Lower lobe of right lung (tissue), 2 donors: ENCODE measurements around the gene AIP. TPM values are rescaled to one million over a fixed set of nuclear protein-coding genes. Genes with fewer than 3 reads are reported as not detected.
"Not testable (repeated sequence)": the region's sequence is repeated elsewhere in the genome, so short reads cannot be mapped to it uniquely, and the experiment has no call there.

Experiments
- ATAC-seq, 2 donors: fragments of 200-7000 bp; cut with Tn5 transposase; one replicate each; pipeline ENCODE4 v1.9.1; 2020 to 2022; ENCODE audit warnings: mild to moderate bottlenecking in 2 of 2, moderate library complexity in 2 of 2
- DNase-seq: peaks from one replicate; pipeline ENCODE4 v3.0.0-alpha.2; 2020
- H3K27ac ChIP-seq: fragments of 200-600 bp; one replicate; pipeline ENCODE4 v1.8.0; 2022
- H3K27me3 ChIP-seq: fragments of 200-600 bp; one replicate; pipeline ENCODE4 v1.8.0; 2022; ENCODE audit warnings: low read depth
- H3K36me3 ChIP-seq: fragments of 200-600 bp; one replicate; pipeline ENCODE4 v1.8.0; 2022; ENCODE audit warnings: mild to moderate bottlenecking
- H3K4me1 ChIP-seq: fragments of 200-600 bp; one replicate; pipeline ENCODE4 v1.8.0; 2022
- H3K4me3 ChIP-seq: fragments of 200-600 bp; one replicate; pipeline ENCODE4 v1.8.0; 2022; ENCODE audit warnings: mild to moderate bottlenecking
- H3K9me3 ChIP-seq: fragments of 200-600 bp; one replicate; pipeline ENCODE4 v1.8.0; 2022
- CTCF ChIP-seq: fragments of 200-600 bp; IDR thresholded peaks from one replicate; pipeline ENCODE4 v1.8.0; 2022; ENCODE audit warnings: antibody characterized with exemption, mild to moderate bottlenecking
- intact Hi-C: fragments of 100-400 bp; cut with DNase I; formaldehyde crosslinking; loops from one replicate; pipeline ENCODE4 v1.11.0; 2022
- total RNA-seq: library from RNA; stranded (reverse); fragmentation: NEBNext Ultra II Directional; extraction: Animal tissue kit (Norgen Biotek cat#: 25700); gene quantifications from one replicate; pipeline ENCODE4 v1.2.1, GENCODE V29; 2021
- donor health status: DM: no; HTN: yes; CAD: no; lungs with severe emphysema.

Gene AIP
- total RNA-seq, 1 donor from 2014 or later: 85.2 TPM

DNA sequence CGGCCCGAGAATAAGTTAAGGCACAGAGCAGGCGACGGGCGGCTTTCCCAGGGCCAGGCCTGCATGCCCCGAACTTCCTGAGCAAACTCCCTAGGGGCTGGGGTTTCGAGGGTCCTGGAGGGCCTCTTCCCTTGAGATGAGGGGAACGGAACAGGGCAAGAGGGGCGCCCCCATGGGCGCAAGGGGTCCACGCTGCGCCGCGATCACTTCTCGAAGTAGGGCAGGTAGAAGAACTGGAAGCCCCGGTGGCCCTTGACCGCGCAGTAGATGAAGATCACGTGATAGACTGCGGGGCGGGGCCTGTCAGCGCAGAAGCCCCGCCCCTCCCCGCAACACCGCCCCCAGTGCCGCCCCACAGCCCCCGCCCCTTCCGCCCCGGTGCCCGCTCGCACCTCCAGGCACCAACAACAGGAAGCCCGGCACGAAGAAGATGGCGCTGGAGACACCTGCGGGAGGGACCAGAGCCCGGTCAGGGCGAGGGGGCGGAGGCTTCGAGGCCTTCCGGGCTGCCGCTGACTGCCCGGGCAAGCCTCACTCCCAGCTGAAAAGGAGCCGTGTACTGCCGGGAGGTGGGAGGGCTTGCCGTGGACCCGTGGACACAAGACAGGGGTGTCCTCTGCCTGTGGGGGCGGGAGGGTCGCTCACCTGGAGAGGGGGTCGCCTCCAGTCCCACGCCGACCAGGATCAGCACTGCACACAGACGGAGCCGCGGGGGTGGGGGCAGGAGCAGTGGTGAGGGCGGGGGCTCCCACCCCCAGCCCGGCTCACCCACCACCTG lies 18.2 kb upstream of the AIP start:
- no peaks in the 10 kb centered on the region for H3K27me3 ChIP-seq
- TF ChIP-seq CTCF: no peak
- H3K9me3 ChIP-seq: no peaks in the 10 kb centered on the region
- intact Hi-C loops: no loop called here
- ATAC-seq (peak; percentile 85 to 90), DNase-seq (peak; percentile 94)
- peak overlapping the region; percentile 93 for H3K27ac ChIP-seq
- peaks cover 6% of the 10 kb centered on the region for H3K36me3 ChIP-seq
- peak overlapping the region; percentile 67 for H3K4me3 ChIP-seq
- H3K4me1 ChIP-seq: peaks cover 45% of the 10 kb centered on the region

GRCh38 chr11:67465189-67465510 lies 17.7 kb upstream of the AIP start:
- H3K27me3 ChIP-seq: no peaks in the 10 kb centered on the region
- H3K4me1 ChIP-seq: peaks cover 49% of the 10 kb centered on the region
- no peaks in the 10 kb centered on the region for H3K9me3 ChIP-seq
- H3K4me3 ChIP-seq: peak overlapping the region; percentile 67
- no peak for TF ChIP-seq CTCF
- H3K27ac ChIP-seq: peak overlapping the region; percentile 93
- intact Hi-C loops: no loop called here
- H3K36me3 ChIP-seq: peaks cover 6% of the 10 kb centered on the region
- ATAC-seq (no peak), DNase-seq (no peak)

DNA sequence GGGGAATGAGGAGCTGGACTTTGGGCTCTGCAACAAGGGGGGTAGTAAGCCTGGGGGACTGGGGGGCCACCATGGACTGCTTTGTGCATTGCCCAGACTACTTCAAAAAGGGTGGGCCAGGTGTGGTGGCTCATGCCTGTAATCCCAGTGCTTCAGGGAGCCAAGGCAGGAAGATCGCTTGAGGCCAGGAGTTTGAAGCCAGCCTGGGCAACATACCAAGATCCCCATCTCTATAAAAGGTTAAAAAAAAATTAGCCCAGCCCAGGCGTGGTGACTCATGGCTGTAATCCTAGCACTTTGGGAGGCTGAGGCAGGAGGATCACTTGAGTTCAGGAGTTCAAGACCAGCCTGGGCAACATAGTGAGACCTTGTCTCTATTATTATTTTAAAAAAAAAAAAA lies 17.3 kb upstream of the AIP start:
- Histone ChIP-seq H3K27ac (peak overlapping the region; percentile 93), H3K4me1 (peaks cover 49% of the 10 kb centered on the region), H3K4me3 (peak overlapping the region; percentile 67)
- ATAC-seq, H3K36me3 ChIP-seq, H3K27me3 ChIP-seq, intact Hi-C loops, H3K9me3 ChIP-seq, DNase-seq: not testable (repeated sequence)

DNA sequence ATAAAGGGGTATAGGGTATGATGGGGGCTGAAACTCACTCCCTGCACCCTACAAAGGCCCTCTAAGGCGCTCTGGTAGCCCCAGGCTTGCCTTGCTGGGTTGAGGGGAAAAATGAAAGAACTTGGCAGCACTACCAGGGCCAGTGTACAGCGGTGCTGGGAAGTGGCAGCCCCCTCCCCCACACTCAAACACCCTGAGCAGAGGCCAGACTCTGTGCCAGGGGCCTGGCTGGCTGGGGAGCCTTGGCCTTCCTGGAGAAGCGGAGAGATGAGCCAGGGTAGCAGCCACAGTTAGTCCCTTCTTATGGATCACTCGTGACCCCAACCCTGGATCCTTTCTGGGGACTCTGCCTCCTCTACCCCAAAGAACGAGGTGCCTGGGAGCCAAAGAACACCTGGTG lies 16.5 kb upstream of the AIP start:
- Histone ChIP-seq H3K9me3 (no peaks in the 10 kb centered on the region), H3K4me1 (peaks cover 49% of the 10 kb centered on the region), H3K36me3 (peaks cover 6% of the 10 kb centered on the region), H3K27me3 (no peaks in the 10 kb centered on the region), H3K27ac (no peak overlapping the region), H3K4me3 (no peak overlapping the region)
- ATAC-seq (no peak), DNase-seq (no peak)
- intact Hi-C loops: no loop called here
- TF ChIP-seq CTCF: no peak

DNA sequence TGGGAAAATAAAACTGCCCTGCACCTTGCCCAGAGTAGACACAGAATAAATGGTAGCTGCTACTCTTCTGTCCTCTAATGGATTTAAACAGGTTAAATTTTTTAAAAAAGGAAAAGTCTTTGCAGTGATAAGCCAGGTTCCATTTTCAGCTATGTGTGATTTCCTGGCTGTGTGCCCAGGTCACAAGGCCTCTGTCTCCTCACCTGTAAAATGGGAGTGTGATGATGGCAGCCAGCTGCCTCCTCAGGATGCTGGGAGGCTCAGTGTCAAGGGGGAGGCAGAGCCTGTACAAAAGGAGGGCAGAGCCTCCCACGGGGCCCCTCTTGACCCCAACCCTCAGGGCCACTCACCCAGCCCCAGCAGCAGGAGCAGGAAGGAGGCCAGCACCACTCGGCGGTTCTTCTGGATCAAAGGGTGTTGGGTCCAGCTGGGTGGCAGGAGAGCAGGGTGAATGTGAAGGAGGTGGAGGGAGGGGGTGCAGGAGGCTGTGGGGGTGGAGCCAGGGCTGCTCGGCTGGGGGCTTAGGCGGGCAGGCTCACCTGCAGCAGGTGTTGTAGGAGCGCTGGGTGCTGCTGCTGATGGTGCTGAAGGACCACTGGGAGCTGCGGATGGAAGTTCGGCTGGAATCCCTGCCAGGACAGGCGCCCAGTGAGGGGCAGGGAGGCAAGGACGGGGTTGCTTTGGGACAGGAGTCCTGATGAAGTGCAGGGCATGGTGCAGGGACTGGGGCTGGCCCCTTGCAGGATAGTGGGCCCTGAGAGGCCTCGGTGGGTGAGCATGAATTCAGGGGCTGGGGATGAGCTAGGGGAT lies 15.7 kb upstream of the AIP start:
- Histone ChIP-seq H3K27ac (peak overlapping the region; percentile 92), H3K36me3 (peaks cover 6% of the 10 kb centered on the region), H3K4me1 (peaks cover 49% of the 10 kb centered on the region), H3K4me3 (peak overlapping the region; percentile 78), H3K27me3 (no peaks in the 10 kb centered on the region), H3K9me3 (no peaks in the 10 kb centered on the region)
- no peak for DNase-seq
- ATAC-seq: no peak
- intact Hi-C loops: no loop called here
- no peak for TF ChIP-seq CTCF

DNA sequence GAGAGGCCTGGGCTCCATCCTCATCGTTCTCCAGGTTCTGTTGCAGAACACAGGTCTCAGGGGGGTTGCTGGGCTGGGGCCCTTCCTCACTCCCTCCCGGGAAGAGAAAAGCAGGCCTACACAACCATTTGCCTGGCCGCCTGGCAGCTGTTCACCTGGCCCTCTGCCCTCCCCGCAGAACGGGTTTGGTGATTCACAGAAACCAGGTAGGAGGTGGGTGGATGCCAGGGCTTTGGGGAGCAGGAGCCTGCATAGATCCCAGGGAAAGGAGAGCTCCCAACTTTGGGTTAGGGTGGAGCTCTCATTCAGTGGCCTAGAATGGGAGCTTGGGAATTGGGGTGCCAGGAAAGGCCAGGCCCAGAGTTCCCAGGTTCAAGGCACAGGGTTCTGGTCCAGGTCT lies 14.8 kb upstream of the AIP start:
- intact Hi-C loops: no loop called here
- ATAC-seq (peak; percentile 14 to 54), DNase-seq (peak; percentile 84)
- H3K27me3 ChIP-seq: no peaks in the 10 kb centered on the region
- H3K9me3 ChIP-seq: no peaks in the 10 kb centered on the region
- TF ChIP-seq CTCF: no peak
- peak overlapping the region; percentile 78 for H3K4me3 ChIP-seq
- peaks cover 49% of the 10 kb centered on the region for H3K4me1 ChIP-seq
- H3K27ac ChIP-seq: peak overlapping the region; percentile 92
- H3K36me3 ChIP-seq: peaks cover 6% of the 10 kb centered on the region
